PFSK-1 (cell line): ENCODE data around the gene MGLL.

ENCODE experiments used
- FOXP2 ChIP-seq: optimal IDR thresholded peaks from 2 replicates; pipeline ENCODE3; 2011; ENCODE audit warnings: borderline replicate concordance, control low read depth, inconsistent platforms; ENCODE audit not compliant: insufficient read depth; ENCODE audit errors: extremely low read length, extremely low read depth
- POLR2AphosphoS5 ChIP-seq: IDR thresholded peaks from 2 replicates; pipeline ENCODE4 v1.6.1; 2012; ENCODE audit warnings: low read depth, mild to moderate bottlenecking, control low read depth, low read length, moderate library complexity
- REST ChIP-seq, 2 experiments: IDR thresholded peaks; 2 replicates each; pipeline versions ENCODE4 v1.6.1 to v1.8.0; 2011 to 2012; ENCODE audit warnings: low read depth in 2 of 2, low read length in 2 of 2, control low read depth in 1 of 2, inconsistent platforms in 1 of 2, mild to moderate bottlenecking in 1 of 2, moderate library complexity in 1 of 2; ENCODE audit not compliant: insufficient read depth in 1 of 2
- SIN3A ChIP-seq: IDR thresholded peaks from 2 replicates; pipeline ENCODE4 v1.6.1; 2012; ENCODE audit warnings: mild to moderate bottlenecking, low read length, moderate library complexity, borderline replicate concordance; ENCODE audit not compliant: insufficient read depth
- TAF1 ChIP-seq: IDR thresholded peaks from 2 replicates; pipeline ENCODE4 v1.6.1; 2012; ENCODE audit warnings: low read length, control low read depth, borderline replicate concordance; ENCODE audit not compliant: insufficient read depth

The MGLL gene

GRCh38 chr3:127645371-127646015 is 176.8 kb downstream of the MGLL start:
- no peak for TF ChIP-seq POLR2AphosphoS5
- TF ChIP-seq TAF1: no peak
- TF ChIP-seq SIN3A: no peak
- TF ChIP-seq REST (IDR thresholded peaks at IDR 0.05; ENCODE audit: insufficient read depth in 1 of 2, low read depth in 2 of 2, low read length in 2 of 2): no peak
- TF ChIP-seq FOXP2: no peak

DNA sequence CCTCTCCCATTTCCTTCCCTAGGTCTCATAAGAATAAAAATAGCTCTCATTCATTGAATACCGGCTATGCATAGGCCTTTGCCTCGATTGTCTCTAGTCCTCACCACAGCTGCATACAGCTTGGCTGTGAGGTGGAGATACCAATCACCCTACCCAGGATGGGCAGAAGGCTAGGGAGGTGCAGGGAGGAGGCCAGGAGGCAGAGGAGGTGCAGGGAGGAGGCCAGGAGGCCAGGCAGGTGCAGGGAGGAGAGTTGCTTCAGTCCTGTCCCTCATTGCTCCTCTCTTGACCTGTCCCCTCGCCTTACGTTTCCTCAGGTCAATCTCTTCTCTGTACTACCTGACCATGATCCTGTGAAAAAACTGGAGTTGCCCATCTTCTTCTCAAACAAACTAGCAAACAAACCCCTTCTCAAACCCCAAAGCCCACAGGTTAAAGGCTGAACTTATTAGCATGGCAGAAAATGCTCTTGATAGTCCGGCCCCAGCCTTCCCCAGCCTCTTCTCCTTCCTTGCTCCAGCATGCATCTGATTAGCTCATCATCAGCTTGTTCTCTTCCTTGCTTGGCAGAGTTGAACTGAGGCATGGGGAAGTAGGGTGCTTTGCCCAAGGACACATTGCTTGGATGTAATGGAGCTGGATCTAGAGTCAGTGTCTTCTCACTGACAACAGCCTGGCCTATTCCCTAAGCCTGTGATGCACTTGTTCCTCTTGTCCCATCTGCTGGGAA is 177.5 kb downstream of the MGLL start:
- TF ChIP-seq SIN3A: no peak
- no peak for TF ChIP-seq TAF1
- no peak for TF ChIP-seq POLR2AphosphoS5
- no peak for TF ChIP-seq REST (IDR thresholded peaks at IDR 0.05; ENCODE audit: insufficient read depth in 1 of 2, low read depth in 2 of 2, low read length in 2 of 2)
- TF ChIP-seq FOXP2: no peak

DNA sequence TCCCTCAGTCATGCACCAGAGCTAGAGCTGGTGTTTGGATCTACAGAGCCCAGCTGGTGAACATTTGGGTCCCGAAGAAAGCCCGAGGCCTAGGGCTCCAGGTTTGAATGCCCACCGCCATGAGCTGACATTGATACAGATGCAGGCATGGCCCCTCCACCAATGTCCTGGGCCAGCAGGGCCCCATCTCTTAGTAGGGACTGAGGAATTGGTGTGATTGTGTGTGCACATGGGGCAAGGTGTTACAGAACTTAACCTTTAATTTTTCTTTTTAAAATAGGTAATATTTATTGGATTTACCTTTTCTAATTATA is 182.3 kb downstream of the MGLL start:
- TF ChIP-seq FOXP2 (no peak), SIN3A (no peak), REST (IDR thresholded peaks at IDR 0.05; ENCODE audit: insufficient read depth in 1 of 2, low read depth in 2 of 2, low read length in 2 of 2) (no peak), POLR2AphosphoS5 (no peak), TAF1 (no peak)

DNA sequence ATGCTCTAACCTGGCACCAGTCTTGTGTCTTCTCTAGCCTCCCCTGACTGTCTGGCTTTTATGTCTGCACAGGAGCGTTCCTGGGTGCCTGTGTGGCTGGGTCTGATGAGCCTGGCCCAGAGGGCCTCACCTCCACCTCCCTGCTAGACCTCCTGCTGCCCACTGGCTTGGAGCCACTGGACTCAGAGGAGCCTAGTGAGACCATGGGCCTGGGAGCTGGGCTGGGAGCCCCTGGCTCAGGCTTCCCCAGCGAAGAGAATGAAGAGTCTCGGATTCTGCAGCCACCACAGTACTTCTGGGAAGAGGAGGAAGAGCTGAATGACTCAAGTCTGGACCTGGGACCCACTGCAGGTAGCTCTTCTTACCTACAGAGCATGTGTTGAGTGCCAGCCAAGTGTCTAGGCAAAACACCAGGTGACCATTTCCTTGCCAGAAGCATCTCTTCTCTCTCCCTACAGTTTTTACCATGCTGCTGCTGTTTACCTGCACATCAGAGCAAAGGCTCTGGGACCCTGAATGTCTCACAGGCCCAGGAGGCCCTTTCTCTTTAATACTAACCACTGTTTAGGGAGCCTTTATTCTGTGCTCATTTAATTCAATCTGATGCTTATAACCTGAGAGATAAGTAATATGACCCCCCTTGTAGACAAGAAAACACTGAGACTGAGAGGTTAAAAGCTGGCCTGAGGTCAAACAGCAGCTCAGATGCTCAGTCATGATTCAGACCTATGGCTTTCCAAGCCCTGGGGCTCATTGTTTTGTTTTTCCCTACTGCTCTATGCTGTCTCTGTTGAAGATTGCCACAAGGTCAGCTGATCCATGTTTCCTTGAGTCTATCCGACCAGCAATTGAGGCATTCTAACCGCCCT is 182.9 kb downstream of the MGLL start:
- TF ChIP-seq SIN3A: no peak
- no peak for TF ChIP-seq FOXP2
- TF ChIP-seq REST (IDR thresholded peaks at IDR 0.05; ENCODE audit: insufficient read depth in 1 of 2, low read depth in 2 of 2, low read length in 2 of 2): no peak
- no peak for TF ChIP-seq TAF1
- TF ChIP-seq POLR2AphosphoS5: no peak
